GM12878 (cell line): Measurements from ENCODE around the gene MNT. TPM values are rescaled to one million over a fixed set of nuclear protein-coding genes. Genes with fewer than 3 reads are reported as not detected.

ENCODE experiments used
- ATAC-seq: fragments of 200-7000 bp; cut with Tn5 transposase; 3 replicates; pipeline ENCODE4 v1.9.1; 2020; ENCODE audit warnings: mild to moderate bottlenecking, moderate library complexity
- BruUV-seq: library from RNA; stranded (reverse); fragments of 400-500 nt; replicated peaks from 2 replicates; lab custom pipeline; 2021; lab: Mats Ljungman, UMichigan
- CTCF ChIA-PET: fragments of 300-600 bp; sonication (Branson Sonifier 250); formaldehyde crosslinking; extraction: SDS; loops from one replicate; lab custom pipeline; 2021; ENCODE audit warnings: inconsistent platforms; lab: Yijun Ruan, JAX
- POLR2A ChIA-PET: fragments of 350-600 bp; formaldehyde crosslinking; extraction: SDS; loops from one replicate; lab custom pipeline; 2021; ENCODE audit warnings: inconsistent platforms; lab: Charles Lee
- RAD21 ChIA-PET: fragments of 300-600 bp; sonication (Branson Sonifier 250); formaldehyde crosslinking; loops from one replicate; lab custom pipeline; 2023; ENCODE audit warnings: antibody characterized with exemption; ENCODE audit not compliant: unreplicated experiment; lab: Charles Lee
- SMC1A ChIA-PET: fragments of 300-600 bp; sonication (Branson Sonifier 250); formaldehyde crosslinking; loops from one replicate; lab custom pipeline; 2023; ENCODE audit not compliant: unreplicated experiment, uncharacterized antibody; lab: Charles Lee
- DNase-seq: peaks from one replicate; pipeline ENCODE4 v3.0.0-alpha.2; 2011; ENCODE audit warnings: low read depth, low spot score
- FAIRE-seq: peaks from 3 replicates; lab custom pipeline; 2011; peaks lifted over from hg19 to GRCh38; lab: Jason Lieb, UNC
- H2AFZ ChIP-seq: 2 replicates; pipeline ENCODE4 v1.6.0; 2011; ENCODE audit warnings: low read depth, low read length, control low read depth; ENCODE audit not compliant: control insufficient read depth
- H3K27ac ChIP-seq: 2 replicates; pipeline ENCODE4 v1.5.1; 2011; ENCODE audit warnings: control low read depth; ENCODE audit not compliant: control insufficient read depth, insufficient read depth
- H3K27me3 ChIP-seq, 2 experiments: replicated peaks in 1 of 2; 2 replicates each; pipeline versions ENCODE4 v1.6.0 to v1.6.1; 2011; ENCODE audit warnings: low read length in 1 of 2; ENCODE audit not compliant: control insufficient read depth in 2 of 2, insufficient read depth in 2 of 2
- H3K36me3 ChIP-seq, 2 experiments: 2 replicates each; pipeline ENCODE4 v1.5.1; 2011; ENCODE audit warnings: low read length in 1 of 2; ENCODE audit not compliant: control insufficient read depth in 2 of 2, insufficient read depth in 2 of 2
- H3K4me1 ChIP-seq: 2 replicates; pipeline ENCODE4 v1.6.1; 2011; ENCODE audit warnings: mild to moderate bottlenecking, low read length, moderate library complexity, mixed read lengths; ENCODE audit not compliant: control insufficient read depth, insufficient read depth
- H3K4me2 ChIP-seq: 2 replicates; pipeline ENCODE4 v1.6.0; 2011; ENCODE audit warnings: control low read depth; ENCODE audit not compliant: control insufficient read depth, insufficient read depth
- H3K4me3 ChIP-seq: fragments of 200-600 bp; sonication (generic); 2 replicates; pipeline ENCODE4 v1.5.1; 2016
- H3K79me2 ChIP-seq: 2 replicates; pipeline ENCODE4 v1.6.0; 2011; ENCODE audit warnings: low read length; ENCODE audit not compliant: control insufficient read depth, insufficient read depth
- H3K9ac ChIP-seq: 2 replicates; pipeline ENCODE4 v1.8.0; 2011; ENCODE audit warnings: low read length, control low read depth, mixed read lengths; ENCODE audit not compliant: control insufficient read depth, insufficient read depth
- H3K9me3 ChIP-seq: replicated peaks from 3 replicates; pipeline ENCODE4 v1.5.1; 2011; ENCODE audit warnings: mild to moderate bottlenecking, low read length; ENCODE audit not compliant: control insufficient read depth, insufficient read depth
- H4K20me1 ChIP-seq: 2 replicates; pipeline ENCODE4 v1.6.0; 2011; ENCODE audit not compliant: control insufficient read depth, insufficient read depth
- ATF7 ChIP-seq: fragments of 450-650 bp; IDR thresholded peaks from 2 replicates; pipeline ENCODE4 v1.6.1; 2016; ENCODE audit warnings: low read depth, mild to moderate bottlenecking
- DPF2 ChIP-seq: fragments of 450-650 bp; IDR thresholded peaks from 2 replicates; pipeline ENCODE4 v1.6.1; 2017; ENCODE audit warnings: mild to moderate bottlenecking
- FOXM1 ChIP-seq: IDR thresholded peaks from 2 replicates; pipeline ENCODE4 v1.6.1; 2012; ENCODE audit warnings: low read depth, mild to moderate bottlenecking, inconsistent platforms, low read length, moderate library complexity
- MEF2B ChIP-seq: fragments of 450-650 bp; IDR thresholded peaks from 2 replicates; pipeline ENCODE4 v1.6.1; 2018; ENCODE audit warnings: mild to moderate bottlenecking, moderate library complexity; ENCODE audit not compliant: partially characterized antibody, poor library complexity, severe bottlenecking
- MTA2 ChIP-seq: fragments of 450-650 bp; IDR thresholded peaks from 2 replicates; pipeline ENCODE4 v1.6.1; 2016; ENCODE audit warnings: low read depth, mild to moderate bottlenecking, moderate library complexity
- NFXL1 ChIP-seq: fragments of 450-650 bp; IDR thresholded peaks from 2 replicates; pipeline ENCODE4 v1.6.1; 2017; ENCODE audit warnings: antibody characterized with exemption, mild to moderate bottlenecking, borderline replicate concordance
- RBBP5 ChIP-seq: fragments of 200-600 bp; sonication (generic); conservative IDR thresholded peaks from 2 replicates; pipeline ENCODE4 v1.6.1; 2016
- SMARCA5 ChIP-seq: fragments of 450-650 bp; IDR thresholded peaks from 2 replicates; pipeline ENCODE4 v1.6.1; 2017; ENCODE audit warnings: mild to moderate bottlenecking
- SPI1 ChIP-seq: IDR thresholded peaks from 2 replicates; pipeline ENCODE4 v1.6.1; 2011; ENCODE audit warnings: low read depth, mild to moderate bottlenecking, low read length, moderate library complexity, borderline replicate concordance; ENCODE audit not compliant: insufficient read depth
- TARDBP ChIP-seq: IDR thresholded peaks from 2 replicates; pipeline ENCODE4 v1.6.1; 2016; ENCODE audit warnings: borderline replicate concordance
- ZNF274 ChIP-seq: IDR thresholded peaks from one replicate; pipeline ENCODE4 v1.8.0; 2011; ENCODE audit not compliant: insufficient read length, insufficient read depth
- WGBS: methylation state at CpG from one replicate; pipeline ENCODE4 v1.1.6; 2016; ENCODE audit warnings: low lambda C conversion rate; ENCODE audit not compliant: insufficient replicate concordance, insufficient coverage; ENCODE audit errors: missing lambda C conversion rate; 5-methylcytosine and 5-hydroxymethylcytosine counted together
- in situ Hi-C: fragments of 300-500 bp; cut with MboI; formaldehyde crosslinking; loops from 9 replicates; pipeline ENCODE4 v1.14.3; 2018; ENCODE audit warnings: mixed read lengths
- intact Hi-C: fragments of 100-400 bp; cut with micrococcal nuclease; formaldehyde crosslinking; loops from one replicate; pipeline ENCODE4 v1.14.2; 2022; ENCODE audit not compliant: unreplicated experiment
- polyA plus RNA-seq, 11 experiments: library from polyadenylated mRNA; depleted of rRNA in 4 of 11; unstranded in 6 of 11; stranded (reverse) in 5 of 11; fragments of >200 nt; fragmentation: Nextera tagmentation in 4 of 11; fragmentation: Illumina TruSeq in 1 of 11; extraction: Ambion mirVana in 4 of 11; extraction: Trizol in 1 of 11; gene quantifications; 1 replicate in 1 of 11; 2 replicates in 10 of 11; pipeline versions ENCODE4 v1.2.1 to v1.2.3, GENCODE V29; 2011 to 2016; ENCODE audit warnings: inconsistent platforms in 2 of 11, missing spikeins in 2 of 11, low read depth in 1 of 11
- total RNA-seq, 4 experiments: library from RNA; depleted of rRNA in 3 of 4; stranded (reverse); fragments of >200 nt in 3 of 4; fragmentation: Illumina TruSeq in 1 of 4; extraction: Trizol in 1 of 4; gene quantifications; 2 replicates each; pipeline versions ENCODE4 v1.2.1 to v1.2.3, GENCODE V29; 2013 to 2021
- TF ChIP-seq, protein P1 (sequence below): IDR thresholded peaks from 2 replicates; pipeline ENCODE4 v1.6.1; 2012; ENCODE audit warnings: low read length, inconsistent platforms

MNT gene
- total and polyA plus RNA-seq, 10 of the 15 experiments (the other 5 are each of a cell fraction or from before 2014, with no cell fraction given): 0.31 to 15.9 (median 3.8) TPM

DNA sequence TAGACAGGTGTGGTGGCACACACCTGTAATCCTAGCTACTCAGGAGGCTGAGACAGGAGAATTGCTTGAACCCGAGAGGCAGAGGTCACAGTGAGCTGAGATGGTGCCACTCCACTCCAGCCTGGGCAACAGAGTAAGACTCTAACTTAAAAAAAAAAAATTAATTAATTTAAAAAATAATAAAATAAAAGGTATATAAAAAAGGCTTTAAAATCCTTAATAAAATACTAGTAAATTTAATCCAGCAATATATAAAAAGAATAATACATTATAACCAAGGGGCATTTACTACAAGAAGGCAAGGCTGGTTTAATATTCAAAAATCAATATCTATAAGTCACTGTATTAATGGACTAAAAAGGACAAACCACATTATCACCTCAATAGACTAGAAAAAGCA is 44.8 kb upstream of the MNT start:
- BruUV-seq: no TSS peak
- H4K20me1 ChIP-seq: no peaks in the 10 kb centered on the region
- H3K27me3 ChIP-seq: no peaks in the 10 kb centered on the region
- FAIRE-seq (no peak), ATAC-seq (no peak), DNase-seq (no peak)
- H3K27ac ChIP-seq: no peak overlapping the region
- no peaks in the 10 kb centered on the region; the same call in 1 of the 2 replicates for H3K4me1 ChIP-seq
- TF ChIP-seq, protein P1, sequence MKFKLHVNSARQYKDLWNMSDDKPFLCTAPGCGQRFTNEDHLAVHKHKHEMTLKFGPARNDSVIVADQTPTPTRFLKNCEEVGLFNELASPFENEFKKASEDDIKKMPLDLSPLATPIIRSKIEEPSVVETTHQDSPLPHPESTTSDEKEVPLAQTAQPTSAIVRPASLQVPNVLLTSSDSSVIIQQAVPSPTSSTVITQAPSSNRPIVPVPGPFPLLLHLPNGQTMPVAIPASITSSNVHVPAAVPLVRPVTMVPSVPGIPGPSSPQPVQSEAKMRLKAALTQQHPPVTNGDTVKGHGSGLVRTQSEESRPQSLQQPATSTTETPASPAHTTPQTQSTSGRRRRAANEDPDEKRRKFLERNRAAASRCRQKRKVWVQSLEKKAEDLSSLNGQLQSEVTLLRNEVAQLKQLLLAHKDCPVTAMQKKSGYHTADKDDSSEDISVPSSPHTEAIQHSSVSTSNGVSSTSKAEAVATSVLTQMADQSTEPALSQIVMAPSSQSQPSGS: no peak
- TF ChIP-seq RBBP5: no peak
- ChIA-PET POLR2A (no interaction called here), SMC1A (no interaction called here), CTCF (no interaction called here), RAD21 (no interaction called here)
- intact Hi-C loops (no loop called here), in situ Hi-C loops (no loop called here)
- no peak overlapping the region for H2AFZ ChIP-seq
- no peak overlapping the region for H3K4me3 ChIP-seq
- no peak overlapping the region for H3K4me2 ChIP-seq
- no peaks in the 10 kb centered on the region; a peak in 3 of 4 replicates for H3K36me3 ChIP-seq
- H3K79me2 ChIP-seq: no peaks in the 10 kb centered on the region
- 100% methylated on average over 1 of the region's 1 CpG for WGBS
- H3K9me3 ChIP-seq: no peaks in the 10 kb centered on the region; the same call in 2 of the 3 replicates
- no peak overlapping the region for H3K9ac ChIP-seq

- no peaks in the 10 kb centered on the region for H4K20me1 ChIP-seq
- no peak overlapping the region for H3K4me2 ChIP-seq
- 96% methylated on average over 7 of the region's 8 CpGs for WGBS
- ChIA-PET SMC1A (interaction anchor here (0.8 to 1.5 kb wide), 2 partner anchors 9 to 10 kb away, joined by 3 to 4 read pairs; no protein-coding TSS in a partner anchor), RAD21 (no interaction called here), CTCF (interaction anchor here (1.0 kb wide), 1 partner anchor 62 kb away, joined by 3 read pairs; no protein-coding TSS in a partner anchor), POLR2A (interaction anchor here (0.7 kb wide), 1 partner anchor 156 kb away, joined by 3 read pairs; no protein-coding TSS in a partner anchor)
- in situ Hi-C loops: no loop called here
- TF ChIP-seq SPI1: no peak
- no peak for TF ChIP-seq FOXM1
- TF ChIP-seq ATF7: no peak
- TF ChIP-seq ZNF274: no peak
- no peak for TF ChIP-seq SMARCA5
- no peak for TF ChIP-seq MEF2B
- no peak for TF ChIP-seq NFXL1
- TF ChIP-seq MTA2: no peak
- no peak for TF ChIP-seq DPF2
- no peak for TF ChIP-seq TARDBP
- no peak overlapping the region for H3K9ac ChIP-seq
- H2AFZ ChIP-seq: no peak overlapping the region
- no peaks in the 10 kb centered on the region for H3K79me2 ChIP-seq
- DNase-seq (no peak), ATAC-seq (no peak), FAIRE-seq (no peak)
- peaks cover 0 to 1% of the 10 kb centered on the region in 2 experiments; a peak in 3 of 4 replicates for H3K36me3 ChIP-seq
- intact Hi-C loops: no loop called here
- no peaks in the 10 kb centered on the region for H3K27me3 ChIP-seq
- H3K4me3 ChIP-seq: no peak overlapping the region
- no TSS peak for BruUV-seq
- H3K9me3 ChIP-seq: no peaks in the 10 kb centered on the region; the same call in 2 of the 3 replicates
- no peaks in the 10 kb centered on the region for H3K4me1 ChIP-seq
- no peak overlapping the region for H3K27ac ChIP-seq
Measured at GRCh38 chr17:2444382-2444781, 43.5 kb upstream of the MNT start.
